Measurements from ENCODE around the gene NOTUM.

The NOTUM gene

GRCh38 chr17:81961087-81961511, at the start of gene NOTUM:
Gene NOTUM (minus strand): TSS chr17:81961187. CDS start chr17:81960909, 278 bp downstream.
- DNase-seq, result no peak

GRCh38 chr17:82009413-82009812, 48.4 kb upstream of the NOTUM start:
- no peak for DNase-seq

GRCh38 chr17:82008941-82009405, 48.0 kb upstream of the NOTUM start:
- DNase-seq, result no peak

- no peak for DNase-seq
Measured at GRCh38 chr17:82008258-82008940, 47.4 kb upstream of the NOTUM start.

- DNase-seq, result no peak
Measured at GRCh38 chr17:82007495-82008257, 46.7 kb upstream of the NOTUM start.

GRCh38 chr17:82007228-82007494, 46.2 kb upstream of the NOTUM start:
- no peak for DNase-seq

GRCh38 chr17:82006468-82007227, 45.7 kb upstream of the NOTUM start:
- DNase-seq, result no peak

- DNase-seq, result no peak
Measured at GRCh38 chr17:82005701-82006348, 44.8 kb upstream of the NOTUM start.

GRCh38 chr17:82004517-82005455, 43.8 kb upstream of the NOTUM start:
- DNase-seq, result no peak

GRCh38 chr17:82003411-82004381, 42.7 kb upstream of the NOTUM start:
- DNase-seq, result no peak

GRCh38 chr17:82001571-82002056, 40.6 kb upstream of the NOTUM start:
- DNase-seq, result no peak

GRCh38 chr17:82000803-82001570, 40.0 kb upstream of the NOTUM start:
- DNase-seq, result no peak

- no peak for DNase-seq
Measured at GRCh38 chr17:81999976-82000802, 39.2 kb upstream of the NOTUM start.

GRCh38 chr17:81999587-81999975, 38.6 kb upstream of the NOTUM start:
- DNase-seq, result no peak

GRCh38 chr17:81998691-81999438, 37.9 kb upstream of the NOTUM start:
- no peak for DNase-seq

- no peak for DNase-seq
Measured at GRCh38 chr17:81998212-81998611, 37.2 kb upstream of the NOTUM start.

- no peak for DNase-seq
Measured at GRCh38 chr17:81996757-81997441, 35.9 kb upstream of the NOTUM start.
